ENCODE data around the gene DLGAP1.

Gene DLGAP1

DNA sequence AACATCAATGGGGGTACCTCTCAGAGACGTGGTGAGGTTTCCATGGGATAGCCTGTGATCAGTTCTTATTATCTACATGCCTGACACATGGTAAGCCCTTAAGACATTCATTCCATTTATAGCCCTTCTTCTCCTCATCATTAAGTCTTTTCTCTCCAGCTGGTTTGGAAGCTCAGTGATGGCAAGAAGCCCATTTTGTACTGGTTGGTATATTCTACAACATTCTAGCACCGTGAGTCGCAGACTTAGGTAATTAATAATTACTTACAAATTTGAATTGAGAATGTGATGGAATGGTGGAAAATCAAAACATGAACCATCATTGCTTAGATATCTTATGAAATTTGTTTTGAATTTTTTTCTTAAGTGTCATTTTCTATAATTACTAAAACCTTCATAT lies 472.6 kb downstream of the DLGAP1 start:
- H3K27ac ChIP-seq (replicated peaks) = no peak overlapping the region
- TF ChIP-seq GABPA (IDR thresholded peaks at IDR 0.05; ENCODE audit: low read depth) = no peak
- TF ChIP-seq, protein P1, sequence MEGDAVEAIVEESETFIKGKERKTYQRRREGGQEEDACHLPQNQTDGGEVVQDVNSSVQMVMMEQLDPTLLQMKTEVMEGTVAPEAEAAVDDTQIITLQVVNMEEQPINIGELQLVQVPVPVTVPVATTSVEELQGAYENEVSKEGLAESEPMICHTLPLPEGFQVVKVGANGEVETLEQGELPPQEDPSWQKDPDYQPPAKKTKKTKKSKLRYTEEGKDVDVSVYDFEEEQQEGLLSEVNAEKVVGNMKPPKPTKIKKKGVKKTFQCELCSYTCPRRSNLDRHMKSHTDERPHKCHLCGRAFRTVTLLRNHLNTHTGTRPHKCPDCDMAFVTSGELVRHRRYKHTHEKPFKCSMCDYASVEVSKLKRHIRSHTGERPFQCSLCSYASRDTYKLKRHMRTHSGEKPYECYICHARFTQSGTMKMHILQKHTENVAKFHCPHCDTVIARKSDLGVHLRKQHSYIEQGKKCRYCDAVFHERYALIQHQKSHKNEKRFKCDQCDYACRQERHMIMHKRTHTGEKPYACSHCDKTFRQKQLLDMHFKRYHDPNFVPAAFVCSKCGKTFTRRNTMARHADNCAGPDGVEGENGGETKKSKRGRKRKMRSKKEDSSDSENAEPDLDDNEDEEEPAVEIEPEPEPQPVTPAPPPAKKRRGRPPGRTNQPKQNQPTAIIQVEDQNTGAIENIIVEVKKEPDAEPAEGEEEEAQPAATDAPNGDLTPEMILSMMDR (IDR thresholded peaks at IDR 0.05; ENCODE audit: insufficient read depth, low read length) = no peak
- TF ChIP-seq SPI1 (IDR thresholded peaks at IDR 0.05; ENCODE audit: borderline replicate concordance, low read depth) = no peak
- no peak for TF ChIP-seq POLR2AphosphoS5 (IDR thresholded peaks at IDR 0.05; ENCODE audit: low read depth)
- TF ChIP-seq REST (IDR thresholded peaks at IDR 0.05; ENCODE audit: insufficient replicate concordance, low read depth) = no peak
- no peak overlapping the region for H3K4me3 ChIP-seq (replicated peaks; ENCODE audit: insufficient read depth, low read length)
- H3K27me3 ChIP-seq (ENCODE audit: insufficient read depth, poor library complexity, severe bottlenecking) = peaks cover 5% of the 10 kb centered on the region
- DNase-seq (ENCODE audit: low read depth in 1 of 2, low spot score in 1 of 2) = no peak

DNA sequence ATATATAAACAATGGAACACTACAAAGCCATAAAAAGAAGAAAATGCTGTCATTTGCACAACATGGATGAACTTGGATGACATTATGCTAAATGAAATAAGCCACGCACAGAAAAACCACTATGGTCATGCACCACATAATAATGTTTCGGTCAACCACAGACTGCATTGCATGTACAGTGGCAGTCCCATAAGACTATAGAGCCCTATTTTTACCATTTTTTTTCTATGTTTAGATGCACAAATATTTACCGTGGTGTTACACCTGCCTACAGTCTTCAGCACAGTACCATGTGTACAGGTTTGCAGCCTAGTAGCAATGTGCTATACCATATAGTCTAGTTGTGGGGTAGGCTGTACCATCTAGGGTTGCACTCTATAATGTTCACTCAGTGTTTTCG lies 476.1 kb downstream of the DLGAP1 start:
- H3K4me3 ChIP-seq (replicated peaks; ENCODE audit: insufficient read depth, low read length) = no peak overlapping the region
- no peak overlapping the region for H3K27ac ChIP-seq (replicated peaks)
- H3K27me3 ChIP-seq (ENCODE audit: insufficient read depth, poor library complexity, severe bottlenecking) = peaks cover 4% of the 10 kb centered on the region
- TF ChIP-seq GABPA (IDR thresholded peaks at IDR 0.05; ENCODE audit: low read depth) (no peak), POLR2AphosphoS5 (IDR thresholded peaks at IDR 0.05; ENCODE audit: low read depth) (no peak), REST (IDR thresholded peaks at IDR 0.05; ENCODE audit: insufficient replicate concordance, low read depth) (no peak), SPI1 (IDR thresholded peaks at IDR 0.05; ENCODE audit: borderline replicate concordance, low read depth) (no peak)
- TF ChIP-seq, protein P1 (IDR thresholded peaks at IDR 0.05; ENCODE audit: insufficient read depth, low read length) = no peak
- DNase-seq (ENCODE audit: low read depth in 1 of 2, low spot score in 1 of 2) = no peak

- Histone ChIP-seq H3K4me3 (replicated peaks; ENCODE audit: insufficient read depth, low read length) (no peak overlapping the region), H3K27ac (replicated peaks) (no peak overlapping the region), H3K27me3 (ENCODE audit: insufficient read depth, poor library complexity, severe bottlenecking) (no peaks in the 10 kb centered on the region)
- TF ChIP-seq GABPA (IDR thresholded peaks at IDR 0.05; ENCODE audit: low read depth) = no peak
- TF ChIP-seq POLR2AphosphoS5 (IDR thresholded peaks at IDR 0.05; ENCODE audit: low read depth) = no peak
- TF ChIP-seq REST (IDR thresholded peaks at IDR 0.05; ENCODE audit: insufficient replicate concordance, low read depth) = no peak
- TF ChIP-seq, protein P1 (IDR thresholded peaks at IDR 0.05; ENCODE audit: insufficient read depth, low read length) = no peak
- TF ChIP-seq SPI1 (IDR thresholded peaks at IDR 0.05; ENCODE audit: borderline replicate concordance, low read depth) = 0 out of 2 replicates have a peak, but pooled peaks have one; percentile 18
- DNase-seq (ENCODE audit: low read depth in 1 of 2, low spot score in 1 of 2) = no peak
Measured at GRCh38 chr18:3973191-3973850, 481.8 kb downstream of the DLGAP1 start.

Measured in HL-60 (cell line).